ENCODE data around the gene CSF1.

The CSF1 gene

GRCh38 chr1:109889094-109889493 is 21.6 kb upstream of the CSF1 start:
- TF ChIP-seq, protein P1, sequence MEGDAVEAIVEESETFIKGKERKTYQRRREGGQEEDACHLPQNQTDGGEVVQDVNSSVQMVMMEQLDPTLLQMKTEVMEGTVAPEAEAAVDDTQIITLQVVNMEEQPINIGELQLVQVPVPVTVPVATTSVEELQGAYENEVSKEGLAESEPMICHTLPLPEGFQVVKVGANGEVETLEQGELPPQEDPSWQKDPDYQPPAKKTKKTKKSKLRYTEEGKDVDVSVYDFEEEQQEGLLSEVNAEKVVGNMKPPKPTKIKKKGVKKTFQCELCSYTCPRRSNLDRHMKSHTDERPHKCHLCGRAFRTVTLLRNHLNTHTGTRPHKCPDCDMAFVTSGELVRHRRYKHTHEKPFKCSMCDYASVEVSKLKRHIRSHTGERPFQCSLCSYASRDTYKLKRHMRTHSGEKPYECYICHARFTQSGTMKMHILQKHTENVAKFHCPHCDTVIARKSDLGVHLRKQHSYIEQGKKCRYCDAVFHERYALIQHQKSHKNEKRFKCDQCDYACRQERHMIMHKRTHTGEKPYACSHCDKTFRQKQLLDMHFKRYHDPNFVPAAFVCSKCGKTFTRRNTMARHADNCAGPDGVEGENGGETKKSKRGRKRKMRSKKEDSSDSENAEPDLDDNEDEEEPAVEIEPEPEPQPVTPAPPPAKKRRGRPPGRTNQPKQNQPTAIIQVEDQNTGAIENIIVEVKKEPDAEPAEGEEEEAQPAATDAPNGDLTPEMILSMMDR (IDR thresholded peaks at IDR 0.05; ENCODE audit: insufficient read depth, low read depth, low read length, missing control alignments), result no peak
- DNase-seq (ENCODE audit: low read depth), result no peak
- H3K4me3 ChIP-seq (ENCODE audit: low read length), result no peak overlapping the region

GRCh38 chr1:109890115-109890953 is 20.3 kb upstream of the CSF1 start:
- H3K4me3 ChIP-seq (ENCODE audit: low read length), result no peak overlapping the region
- TF ChIP-seq, protein P1 (IDR thresholded peaks at IDR 0.05; ENCODE audit: insufficient read depth, low read depth, low read length, missing control alignments), result no peak
- DNase-seq (ENCODE audit: low read depth), result peak; percentile 25

DNA sequence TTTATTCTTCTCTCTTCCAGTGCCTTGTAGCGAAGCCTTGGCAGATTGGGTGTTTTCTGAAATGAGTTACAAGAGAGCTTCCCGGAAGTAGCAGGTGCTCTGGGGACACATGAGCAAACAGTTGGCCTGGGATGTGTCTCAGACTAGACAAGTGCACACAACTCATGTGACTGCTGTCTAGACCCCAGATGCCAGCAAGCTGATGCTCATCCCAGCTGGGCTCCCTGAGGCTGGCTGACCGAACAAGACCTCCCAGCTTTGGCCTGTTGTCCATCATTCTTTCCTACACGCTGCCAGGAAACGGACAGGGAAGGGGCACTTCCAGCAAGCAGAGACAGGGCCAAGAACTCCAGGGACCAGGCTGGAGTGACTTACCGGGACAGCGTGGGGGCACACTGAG is 18.7 kb upstream of the CSF1 start:
- DNase-seq (ENCODE audit: low read depth), result no peak
- TF ChIP-seq, protein P1 (IDR thresholded peaks at IDR 0.05; ENCODE audit: insufficient read depth, low read depth, low read length, missing control alignments), result no peak
- no peak overlapping the region for H3K4me3 ChIP-seq (ENCODE audit: low read length)

DNA sequence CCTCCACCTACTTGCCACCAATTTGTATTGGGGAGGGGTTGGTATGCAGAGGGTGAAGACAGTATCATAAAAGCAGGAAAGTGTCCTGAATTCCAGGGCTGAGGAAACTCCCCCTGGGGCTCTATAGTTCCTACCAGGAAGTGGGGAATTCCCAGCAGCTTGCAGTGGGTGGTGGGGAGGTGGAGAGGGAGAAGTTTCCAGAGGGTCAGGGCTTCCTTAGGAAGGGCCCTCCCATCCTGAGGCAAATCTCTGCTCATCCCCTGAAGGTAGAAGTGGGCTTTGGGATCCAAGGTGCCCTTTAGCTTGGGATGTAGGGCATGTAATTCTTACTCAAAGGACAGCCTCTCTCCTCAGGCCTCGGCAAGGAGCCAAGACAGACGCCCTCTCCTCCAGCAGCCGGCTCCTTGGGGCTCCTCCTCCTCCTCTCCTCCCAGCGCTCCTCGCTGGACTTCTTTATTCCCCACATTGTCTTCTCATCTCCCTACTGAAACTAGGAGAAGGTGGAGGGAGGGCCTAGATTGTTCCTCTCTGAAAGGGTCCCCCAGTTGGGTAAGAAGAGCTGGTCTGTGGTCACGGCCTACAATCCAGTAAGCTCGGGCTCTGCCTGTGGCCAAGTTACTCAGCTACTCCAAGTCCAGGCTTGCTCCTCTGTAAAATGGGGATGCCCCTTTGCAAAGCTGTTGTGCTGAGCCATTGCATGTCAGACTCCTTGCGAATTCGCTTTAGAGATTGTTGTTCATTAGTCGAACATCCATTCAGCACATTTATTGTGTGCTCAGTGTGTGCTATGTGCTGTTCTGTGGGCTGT is 17.9 kb upstream of the CSF1 start:
- no peak overlapping the region for H3K4me3 ChIP-seq (ENCODE audit: low read length)
- TF ChIP-seq, protein P1 (IDR thresholded peaks at IDR 0.05; ENCODE audit: insufficient read depth, low read depth, low read length, missing control alignments), result no peak
- peak; percentile 98 for DNase-seq (ENCODE audit: low read depth)

- H3K4me3 ChIP-seq (ENCODE audit: low read length), result no peak overlapping the region
- TF ChIP-seq, protein P1 (IDR thresholded peaks at IDR 0.05; ENCODE audit: insufficient read depth, low read depth, low read length, missing control alignments), result no peak
- DNase-seq (ENCODE audit: low read depth), result no peak
These were observed 17.0 kb upstream of the CSF1 start for GRCh38 chr1:109893532-109894171.

DNA sequence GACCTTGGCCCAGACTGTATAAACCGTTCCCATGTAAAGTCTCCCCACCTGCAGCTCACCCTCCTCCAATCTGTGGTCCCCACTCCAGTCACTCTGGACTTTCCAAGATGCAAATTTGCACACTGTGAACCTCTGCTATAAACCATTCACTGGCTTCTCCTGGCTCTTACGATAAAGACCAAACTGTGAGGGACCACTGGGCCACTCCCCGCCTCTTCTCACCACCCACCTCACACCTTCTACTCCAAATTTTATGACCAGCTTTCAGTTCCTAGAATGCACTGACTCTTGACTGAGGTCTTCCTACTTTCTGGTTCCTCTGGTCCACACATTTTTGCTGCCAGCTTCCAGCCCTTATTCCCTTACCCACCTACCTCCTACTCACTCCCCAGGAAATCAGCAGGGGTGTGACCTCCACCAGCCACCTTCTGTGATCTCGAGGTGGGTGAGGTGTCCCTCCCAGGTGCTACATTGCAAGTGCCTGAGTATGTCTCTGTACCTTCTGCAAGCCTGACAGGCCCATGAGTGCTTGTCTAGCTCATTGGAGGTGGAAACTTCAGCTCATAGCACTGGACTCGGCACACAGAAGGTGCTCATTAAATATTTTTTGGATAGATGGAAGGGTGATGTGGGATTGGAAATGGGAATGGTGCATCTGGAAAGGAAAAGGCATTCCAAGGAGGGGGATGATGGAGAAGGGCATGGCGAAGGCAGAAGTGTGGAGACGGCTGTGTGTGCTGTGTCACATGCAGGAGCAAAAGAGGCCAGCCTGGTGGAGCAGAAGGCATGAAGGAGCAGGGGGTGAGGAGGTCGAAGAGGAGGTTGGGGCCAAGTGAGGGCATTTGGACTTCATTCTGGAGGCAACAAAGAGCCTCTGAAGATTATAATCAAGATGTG is 15.6 kb upstream of the CSF1 start:
- no peak for DNase-seq (ENCODE audit: low read depth)
- no peak overlapping the region for H3K4me3 ChIP-seq (ENCODE audit: low read length)
- TF ChIP-seq, protein P1 (IDR thresholded peaks at IDR 0.05; ENCODE audit: insufficient read depth, low read depth, low read length, missing control alignments), result no peak

Data from epithelial cell of esophagus (primary cell).